BLaER1 treated with 17β-estradiol and CSF1 and Interleukin-3, amounts not matched to agents 10 nM and 100 nM (cell line): ENCODE measurements around the gene RGS18.

ENCODE experiments used
- H3K27ac ChIP-seq, 11 experiments: shearing (Covaris generic); formaldehyde crosslinking; 2 replicates each; pipeline ENCODE4 v1.8.1; 2022
- H3K27me3 ChIP-seq, 11 experiments: shearing (Covaris generic); formaldehyde crosslinking; 2 replicates each; pipeline ENCODE4 v1.8.1; 2022
- H3K36me3 ChIP-seq, 11 experiments: shearing (Covaris generic); formaldehyde crosslinking; 2 replicates each; pipeline ENCODE4 v1.8.1; 2022
- H3K4me1 ChIP-seq, 10 experiments: shearing (Covaris generic); formaldehyde crosslinking; 2 replicates each; pipeline ENCODE4 v1.8.1; 2022
- H3K4me2 ChIP-seq, 11 experiments: shearing (Covaris generic); formaldehyde crosslinking; 2 replicates each; pipeline ENCODE4 v1.8.1; 2022
- H3K4me3 ChIP-seq, 10 experiments: shearing (Covaris generic); formaldehyde crosslinking; 2 replicates each; pipeline ENCODE4 v1.8.1; 2022
- H3K9ac ChIP-seq, 11 experiments: shearing (Covaris generic); formaldehyde crosslinking; 2 replicates each; pipeline ENCODE4 v1.8.1; 2022
- H3K9me3 ChIP-seq, 11 experiments: shearing (Covaris generic); formaldehyde crosslinking; replicated peaks in 1 of 11; 2 replicates each; pipeline ENCODE4 v1.8.1; 2022
- H4K20me1 ChIP-seq, 11 experiments: shearing (Covaris generic); formaldehyde crosslinking; 2 replicates each; pipeline ENCODE4 v1.8.1; 2022
- Cebpa-rat ChIP-seq, 11 experiments: shearing (Covaris generic); IDR thresholded peaks; 2 replicates each; pipeline ENCODE4 v1.8.1; 2022

The RGS18 gene

DNA sequence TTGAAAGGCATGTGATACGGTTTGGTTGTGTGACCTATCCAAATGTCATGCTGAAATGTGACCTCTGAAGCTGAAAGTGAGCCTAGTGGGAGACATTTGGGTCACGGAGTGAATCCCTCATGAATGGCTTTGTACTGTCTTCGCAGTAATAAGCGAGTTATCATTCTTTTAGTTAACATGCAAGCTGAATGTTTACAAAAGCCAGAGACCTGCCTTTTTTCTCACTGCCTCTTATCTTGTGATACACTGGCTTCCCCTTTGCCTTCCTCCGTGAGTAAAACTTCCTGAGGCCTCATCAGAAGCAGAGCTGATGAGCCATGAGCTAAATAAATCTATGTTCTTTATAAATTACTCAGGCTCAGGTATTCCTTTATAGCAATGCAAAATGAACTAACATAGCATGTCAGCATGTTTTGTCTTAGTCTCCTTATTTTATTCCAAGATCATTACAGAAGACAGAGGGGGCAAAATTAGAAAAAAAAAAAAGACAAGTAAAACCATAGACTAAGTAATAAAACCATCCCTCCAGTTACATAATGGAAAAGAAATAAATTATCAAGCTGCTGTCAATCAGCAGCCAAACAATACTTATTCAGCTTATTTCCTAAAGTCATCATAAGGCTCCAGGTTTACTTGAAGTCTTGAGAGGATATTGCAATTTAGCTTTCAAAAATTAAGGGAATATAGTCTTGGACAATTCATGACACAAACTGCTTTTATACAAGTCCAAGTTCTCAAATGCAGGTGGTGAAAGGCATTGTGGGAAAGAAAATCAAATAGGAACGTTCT is 12.1 kb downstream of the RGS18 start:
- H3K36me3 ChIP-seq: peaks cover 0 to 44% (median 0%) of the 10 kb centered on the region in 11 experiments; a peak in 7 of 22 replicates
- H3K9ac ChIP-seq: peak overlapping the region in 4 of 11 experiments; percentile 39 to 70 (median 52); a peak in 7 of 22 replicates
- H3K4me1 ChIP-seq: peaks cover 0 to 90% (median 25%) of the 10 kb centered on the region in 10 experiments; a peak in 12 of 20 replicates
- H4K20me1 ChIP-seq: peaks cover 0 to 6% (median 0%) of the 10 kb centered on the region in 11 experiments; a peak in 1 of 22 replicates
- H3K4me3 ChIP-seq: no peak overlapping the region
- H3K4me2 ChIP-seq: peak overlapping the region in 8 of 11 experiments; percentile 4 to 85 (median 58); a peak in 12 of 22 replicates
- TF ChIP-seq Cebpa-rat (IDR thresholded peaks at IDR 0.05): no peak
- peak overlapping the region in 6 of 11 experiments; percentile 44 to 70 (median 58); a peak in 10 of 22 replicates for H3K27ac ChIP-seq
- no peaks in the 10 kb centered on the region for H3K27me3 ChIP-seq
- peaks cover under 1 to 12% (median 2%) of the 10 kb centered on the region in 11 experiments; a peak in 21 of 22 replicates for H3K9me3 ChIP-seq

DNA sequence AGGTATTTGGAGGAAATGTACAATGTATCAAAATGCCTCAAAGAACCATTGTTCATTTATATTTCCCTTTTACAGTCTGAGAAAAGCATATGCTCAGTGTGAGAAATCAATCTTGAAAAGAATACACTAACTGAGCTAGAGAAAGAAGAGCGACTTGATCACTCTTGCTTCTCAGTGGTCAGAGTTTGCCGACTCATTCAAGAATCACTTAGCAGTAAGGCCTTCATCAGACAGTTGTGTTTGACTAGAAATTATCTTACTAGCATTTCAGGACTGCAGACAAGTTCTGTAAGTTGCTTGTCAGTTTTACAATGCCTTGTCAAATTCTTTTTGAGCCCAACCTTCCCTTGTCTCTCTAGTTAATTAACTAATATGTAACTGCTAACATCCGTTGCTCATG is 12.9 kb downstream of the RGS18 start:
- TF ChIP-seq Cebpa-rat (IDR thresholded peaks at IDR 0.05): no peak
- Histone ChIP-seq H4K20me1 (peaks cover 0 to 9% (median 0%) of the 10 kb centered on the region in 11 experiments; a peak in 4 of 22 replicates), H3K4me1 (peaks cover 0 to 96% (median 25%) of the 10 kb centered on the region in 10 experiments; a peak in 12 of 20 replicates), H3K4me3 (no peak overlapping the region), H3K27me3 (no peaks in the 10 kb centered on the region), H3K27ac (peak overlapping the region in 3 of 11 experiments; percentile 64 to 70 (median 70); a peak in 5 of 22 replicates), H3K9ac (no peak overlapping the region; a peak in 1 of 22 replicates), H3K4me2 (peak overlapping the region in 5 of 11 experiments; percentile 32 to 85 (median 69); a peak in 8 of 22 replicates), H3K36me3 (peaks cover 0 to 50% (median 0%) of the 10 kb centered on the region in 11 experiments; a peak in 7 of 22 replicates), H3K9me3 (peaks cover 0 to 10% (median 0%) of the 10 kb centered on the region in 11 experiments; a peak in 3 of 22 replicates)

DNA sequence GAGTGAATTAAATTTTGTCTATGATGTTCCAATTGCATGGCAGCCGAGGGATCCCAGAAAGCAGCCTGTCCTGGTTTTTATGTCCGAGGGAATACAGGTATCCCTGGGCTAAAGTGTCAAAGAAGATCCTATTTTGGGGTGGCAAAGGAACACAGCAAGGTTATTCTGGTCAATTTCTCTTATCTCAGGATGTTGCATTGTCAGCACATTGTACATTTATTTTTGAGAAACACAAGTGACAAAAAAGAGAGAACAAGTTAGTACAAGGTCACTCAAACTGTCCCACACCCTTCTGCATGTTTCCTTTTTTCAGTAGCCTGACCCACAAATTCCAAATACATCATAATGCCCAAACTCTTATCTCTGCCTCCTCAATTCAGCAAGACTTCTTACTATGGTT is 17.7 kb downstream of the RGS18 start:
- no peaks in the 10 kb centered on the region for H3K27me3 ChIP-seq
- TF ChIP-seq Cebpa-rat (IDR thresholded peaks at IDR 0.05): no peak
- H3K27ac ChIP-seq: peak overlapping the region in 2 of 11 experiments; percentile 16 to 21; a peak in 2 of 22 replicates
- H3K4me3 ChIP-seq: no peak overlapping the region
- no peak overlapping the region for H3K9ac ChIP-seq
- peaks cover 0 to 60% (median 4%) of the 10 kb centered on the region in 10 experiments; a peak in 9 of 20 replicates for H3K4me1 ChIP-seq
- H3K4me2 ChIP-seq: peak overlapping the region in 3 of 11 experiments; percentile 61 to 66 (median 61); a peak in 7 of 22 replicates
- H4K20me1 ChIP-seq: peaks cover 0 to 21% (median 0%) of the 10 kb centered on the region in 11 experiments; a peak in 5 of 22 replicates
- peaks cover 0 to 6% (median 0%) of the 10 kb centered on the region in 11 experiments; a peak in 2 of 22 replicates for H3K9me3 ChIP-seq
- peaks cover 0 to 66% (median 0%) of the 10 kb centered on the region in 11 experiments; a peak in 9 of 22 replicates for H3K36me3 ChIP-seq

DNA sequence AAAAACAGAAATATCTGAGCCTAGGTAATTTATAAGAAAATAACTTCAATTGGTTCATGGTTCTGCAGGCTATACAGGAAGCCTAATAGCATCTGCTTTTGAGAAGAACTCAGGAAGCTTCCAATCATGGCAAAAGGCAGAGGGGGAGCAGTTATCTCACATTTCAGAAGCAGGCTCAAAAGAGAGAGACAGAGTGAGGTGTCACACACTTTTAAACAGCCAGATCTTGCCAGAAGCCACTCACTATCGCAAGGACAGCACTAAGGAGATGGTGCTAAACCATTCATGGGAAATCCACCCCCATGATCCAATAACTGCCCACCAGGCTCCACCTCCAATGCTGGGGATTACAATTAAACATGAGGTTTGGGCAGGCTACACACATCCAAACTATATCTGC is 25.5 kb downstream of the RGS18 start:
- Histone ChIP-seq H3K9ac (no peak overlapping the region), H3K27ac (no peak overlapping the region), H3K27me3 (no peaks in the 10 kb centered on the region), H4K20me1 (peaks cover 0 to 5% (median 0%) of the 10 kb centered on the region in 11 experiments; a peak in 3 of 22 replicates), H3K4me1 (peaks cover 0 to 11% (median 0%) of the 10 kb centered on the region in 10 experiments; a peak in 3 of 20 replicates), H3K4me3 (no peak overlapping the region), H3K4me2 (no peak overlapping the region), H3K36me3 (peaks cover 0 to 72% (median 22%) of the 10 kb centered on the region in 11 experiments; a peak in 11 of 22 replicates), H3K9me3 (no peaks in the 10 kb centered on the region)
- TF ChIP-seq Cebpa-rat (IDR thresholded peaks at IDR 0.05): no peak

DNA sequence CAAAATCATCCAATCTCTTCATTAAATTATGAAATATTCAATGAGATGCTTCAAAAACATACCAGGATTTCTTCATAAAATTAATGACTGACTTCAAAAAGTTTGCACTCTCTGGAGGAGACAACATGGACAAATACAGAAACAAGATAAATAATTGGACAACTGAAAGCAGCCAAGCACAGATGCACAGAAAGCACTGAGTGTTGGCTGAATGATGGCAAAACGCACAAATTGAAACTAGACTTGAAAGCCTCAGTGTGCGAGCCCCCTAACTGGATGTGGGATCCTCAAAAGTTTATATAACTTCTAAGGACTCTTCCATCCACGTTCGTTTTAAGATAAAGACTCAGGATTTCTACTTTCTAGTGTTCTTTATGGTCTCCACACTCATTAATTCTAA is 27.9 kb downstream of the RGS18 start:
- no peak overlapping the region for H3K4me3 ChIP-seq
- H3K9me3 ChIP-seq: no peaks in the 10 kb centered on the region
- peaks cover 0 to 7% (median 0%) of the 10 kb centered on the region in 10 experiments; a peak in 3 of 20 replicates for H3K4me1 ChIP-seq
- peaks cover 0 to 50% (median 22%) of the 10 kb centered on the region in 11 experiments; a peak in 11 of 22 replicates for H3K36me3 ChIP-seq
- H3K27ac ChIP-seq: no peak overlapping the region
- H3K27me3 ChIP-seq: no peaks in the 10 kb centered on the region
- no peak for TF ChIP-seq Cebpa-rat (IDR thresholded peaks at IDR 0.05)
- H4K20me1 ChIP-seq: peaks cover 0 to 5% (median 0%) of the 10 kb centered on the region in 11 experiments; a peak in 1 of 22 replicates
- H3K4me2 ChIP-seq: no peak overlapping the region
- no peak overlapping the region for H3K9ac ChIP-seq

DNA sequence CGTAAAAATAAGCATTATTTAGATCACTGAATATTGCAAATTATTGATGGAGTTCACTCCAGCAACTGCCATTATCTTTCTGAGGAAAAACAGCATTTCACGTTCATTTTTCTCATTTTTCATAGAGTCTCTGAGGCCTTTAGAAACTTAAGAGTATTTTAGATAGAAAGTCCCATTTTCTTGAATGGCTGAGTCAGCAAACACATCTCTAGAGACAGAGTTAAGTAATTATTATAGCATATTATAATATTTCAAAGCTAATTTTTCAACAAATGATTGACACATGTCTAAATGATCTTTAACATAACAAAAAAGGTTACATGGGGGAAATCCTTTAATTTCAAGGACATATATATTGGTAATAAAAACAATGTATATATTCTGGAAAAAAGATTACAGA is 31.8 kb downstream of the RGS18 start:
- Histone ChIP-seq H3K4me1 (peaks cover 0 to 7% (median 0%) of the 10 kb centered on the region in 10 experiments; a peak in 3 of 20 replicates), H3K27me3 (no peaks in the 10 kb centered on the region), H3K4me3 (no peak overlapping the region), H3K4me2 (no peak overlapping the region), H3K27ac (no peak overlapping the region), H3K9ac (no peak overlapping the region), H3K9me3 (no peaks in the 10 kb centered on the region), H4K20me1 (no peaks in the 10 kb centered on the region), H3K36me3 (peaks cover 0 to 12% (median 3%) of the 10 kb centered on the region in 11 experiments; a peak in 10 of 22 replicates)
- TF ChIP-seq Cebpa-rat (IDR thresholded peaks at IDR 0.05): no peak

DNA sequence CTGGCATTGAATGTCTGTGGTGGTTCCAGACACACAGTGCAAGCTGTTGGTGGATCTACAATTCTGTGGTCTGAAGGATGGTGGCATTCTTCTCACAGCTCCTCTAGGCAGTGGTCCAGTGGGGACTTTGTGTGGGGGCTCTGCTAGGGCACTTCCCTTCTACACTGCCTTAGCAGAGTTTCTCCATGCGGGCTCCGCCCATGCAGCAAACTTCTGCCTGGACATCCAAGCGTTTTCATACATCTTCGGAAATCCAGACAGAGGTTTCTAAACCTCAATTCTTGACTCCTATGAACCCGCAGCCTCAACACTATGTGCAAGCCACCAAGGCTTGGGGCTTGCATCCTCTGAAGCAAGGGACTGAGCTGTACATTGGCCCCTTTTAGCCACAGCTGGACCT is 43.0 kb downstream of the RGS18 start:
- TF ChIP-seq Cebpa-rat (IDR thresholded peaks at IDR 0.05): no peak
- Histone ChIP-seq H3K9ac (no peak overlapping the region), H3K27ac (no peak overlapping the region), H4K20me1 (no peaks in the 10 kb centered on the region), H3K9me3 (peaks cover 30 to 42% (median 38%) of the 10 kb centered on the region in 11 experiments), H3K27me3 (no peaks in the 10 kb centered on the region), H3K4me1 (no peaks in the 10 kb centered on the region), H3K4me2 (no peak overlapping the region), H3K4me3 (no peak overlapping the region), H3K36me3 (peaks cover 0 to 4% (median 0%) of the 10 kb centered on the region in 11 experiments; a peak in 2 of 22 replicates)

DNA sequence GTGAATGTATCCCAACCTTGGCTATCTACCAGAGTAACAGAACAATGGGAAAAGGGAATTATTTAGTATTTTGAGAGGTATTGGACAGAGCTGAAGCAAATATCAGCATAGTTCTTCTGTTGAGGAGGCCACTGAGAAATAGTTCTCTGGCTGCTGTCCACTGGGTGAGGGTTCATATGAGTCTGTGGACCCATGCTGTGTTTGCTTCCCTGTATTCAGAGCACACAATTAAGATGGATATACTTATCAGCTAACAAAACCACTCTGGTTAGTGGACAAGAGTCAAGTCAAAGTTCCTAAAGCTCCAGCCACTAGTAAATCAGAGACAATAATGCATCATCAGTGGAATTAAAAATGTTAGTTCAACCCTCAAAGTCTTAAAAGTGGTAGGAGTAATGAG is 66.1 kb downstream of the RGS18 start:
- H3K9me3 ChIP-seq: peaks cover 0 to 15% (median 0%) of the 10 kb centered on the region in 11 experiments; a peak in 2 of 22 replicates
- H3K27me3 ChIP-seq: no peaks in the 10 kb centered on the region
- no peaks in the 10 kb centered on the region for H3K36me3 ChIP-seq
- no peaks in the 10 kb centered on the region for H4K20me1 ChIP-seq
- no peak for TF ChIP-seq Cebpa-rat (IDR thresholded peaks at IDR 0.05)
- no peak overlapping the region for H3K9ac ChIP-seq
- H3K4me1 ChIP-seq: peaks cover 0 to 16% (median 8%) of the 10 kb centered on the region in 10 experiments; a peak in 12 of 20 replicates
- H3K4me2 ChIP-seq: no peak overlapping the region
- no peak overlapping the region for H3K4me3 ChIP-seq
- no peak overlapping the region for H3K27ac ChIP-seq

DNA sequence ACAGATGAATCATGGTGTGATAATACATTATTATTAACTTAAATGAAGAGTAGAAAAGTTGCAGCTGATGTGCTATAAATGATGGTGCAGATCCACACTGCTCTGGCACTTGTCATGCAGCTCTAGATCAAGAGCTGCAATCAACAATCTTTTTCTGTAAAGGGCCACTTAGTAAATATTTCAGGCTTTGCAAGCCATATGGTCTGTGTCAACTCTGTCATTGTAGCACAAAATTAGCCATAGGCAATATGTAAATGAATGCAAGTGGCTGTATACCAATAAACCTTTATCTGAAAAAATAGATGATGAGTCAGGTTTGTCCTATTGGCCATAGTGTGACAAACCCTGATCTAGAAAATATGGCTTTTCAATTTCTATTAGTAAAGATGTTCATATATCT is 66.6 kb downstream of the RGS18 start:
- H3K4me2 ChIP-seq: 0 out of 22 replicates have a peak overlapping the region, but pooled peaks of 1 of the 11 experiments have one; percentile 56
- no peak for TF ChIP-seq Cebpa-rat (IDR thresholded peaks at IDR 0.05)
- no peak overlapping the region for H3K9ac ChIP-seq

More for the DNA sequence above, 66.6 kb downstream of the RGS18 start:
- Histone ChIP-seq H3K36me3 (no peaks in the 10 kb centered on the region), H3K27me3 (no peaks in the 10 kb centered on the region), H4K20me1 (no peaks in the 10 kb centered on the region), H3K27ac (no peak overlapping the region), H3K4me1 (peaks cover 0 to 16% (median 8%) of the 10 kb centered on the region in 10 experiments; a peak in 12 of 20 replicates), H3K9me3 (peaks cover 0 to 15% (median 0%) of the 10 kb centered on the region in 11 experiments; a peak in 2 of 22 replicates), H3K4me3 (no peak overlapping the region)
